ENCODE measurements around the gene SPRY4. TPM values are rescaled to one million over a fixed set of nuclear protein-coding genes. Genes with fewer than 3 reads are reported as not detected.

SPRY4 gene
- total and polyA plus RNA-seq, 2 of the 8 experiments (the other 6 are each of a cell fraction or from before 2014, with no cell fraction given), result 59.1 to 113 TPM

GRCh38 chr5:142286111-142286510, 38.7 kb downstream of the SPRY4 start (continued):
- TF ChIP-seq CHD7 (IDR thresholded peaks at IDR 0.05; ENCODE audit: insufficient replicate concordance, low read length) (no peak), KDM5A (IDR thresholded peaks at IDR 0.05; ENCODE audit: low read length) (no peak), EGR1 (IDR thresholded peaks at IDR 0.05; ENCODE audit: borderline replicate concordance, low read depth, low read length) (no peak), GABPA (IDR thresholded peaks at IDR 0.05; ENCODE audit: borderline replicate concordance, insufficient read depth, low read length) (no peak), ZNF274 (IDR thresholded peaks at IDR 0.05; ENCODE audit: borderline replicate concordance, extremely low read depth, low read length) (no peak), E2F6 (IDR thresholded peaks at IDR 0.05) (no peak), SUZ12 (IDR thresholded peaks at IDR 0.05; ENCODE audit: low read length) (no peak), CHD2 (IDR thresholded peaks at IDR 0.05; ENCODE audit: low read length) (no peak), SRF (IDR thresholded peaks at IDR 0.05; ENCODE audit: low read depth, low read length) (no peak)

All from H1 (cell line).